H1 (cell line): Measurements from ENCODE around the gene FERMT1. TPM values are rescaled to one million over a fixed set of nuclear protein-coding genes. Genes with fewer than 3 reads are reported as not detected.

Experiments
- CTCF ChIA-PET: fragments of 300-600 bp; sonication (Branson Sonifier 250); formaldehyde crosslinking; loops from one replicate; lab custom pipeline; 2021; ENCODE audit not compliant: partially characterized antibody; lab: Charles Lee
- POLR2A ChIA-PET: fragments of 300-600 bp; sonication (Branson Sonifier 250); formaldehyde crosslinking; loops from one replicate; lab custom pipeline; 2021; ENCODE audit warnings: inconsistent platforms; ENCODE audit not compliant: partially characterized antibody; lab: Charles Lee
- DNase-seq, 2 experiments: peaks; one replicate each; pipeline versions ENCODE4 v3.0.0 to v3.0.0-alpha.2; 2010 to 2022; ENCODE audit warnings: low spot score in 2 of 2, low read depth in 1 of 2, mixed read lengths in 1 of 2
- FAIRE-seq: peaks from 2 replicates; lab custom pipeline; 2011; peaks lifted over from hg19 to GRCh38; lab: Jason Lieb, UNC
- H2AFZ ChIP-seq: 2 replicates; pipeline ENCODE4 v1.8.1; 2012; ENCODE audit warnings: low read length, inconsistent platforms
- H2AK5ac ChIP-seq: 2 replicates; pipeline ENCODE4 v1.6.1; 2013; ENCODE audit warnings: low read depth, low read length
- H2BK120ac ChIP-seq: replicated peaks from 2 replicates; pipeline ENCODE3; 2013; ENCODE audit warnings: low read depth, low read length, inconsistent platforms
- H2BK12ac ChIP-seq: 2 replicates; pipeline ENCODE4 v1.6.1; 2013; ENCODE audit warnings: low read depth, low read length
- H2BK15ac ChIP-seq: 2 replicates; pipeline ENCODE4 v1.6.1; 2013; ENCODE audit warnings: low read length
- H2BK20ac ChIP-seq: 2 replicates; pipeline ENCODE4 v1.6.1; 2013; ENCODE audit warnings: low read length
- H2BK5ac ChIP-seq: 2 replicates; pipeline ENCODE4 v1.6.1; 2013; ENCODE audit warnings: low read depth, low read length
- H3K14ac ChIP-seq: 2 replicates; pipeline ENCODE4 v1.6.1; 2013; ENCODE audit warnings: inconsistent platforms; ENCODE audit not compliant: insufficient read length
- H3K18ac ChIP-seq: 2 replicates; pipeline ENCODE4 v1.6.1; 2013; ENCODE audit warnings: low read length; ENCODE audit errors: extremely low read depth
- H3K23ac ChIP-seq: 2 replicates; pipeline ENCODE4 v1.6.1; 2013; ENCODE audit warnings: inconsistent platforms; ENCODE audit not compliant: insufficient read length
- H3K23me2 ChIP-seq: 2 replicates; pipeline ENCODE4 v1.6.1; 2013; ENCODE audit warnings: low read depth, low read length
- H3K27ac ChIP-seq: 2 replicates; pipeline ENCODE4 v1.6.1; 2011; ENCODE audit warnings: low read depth, low read length, inconsistent platforms
- H3K27me3 ChIP-seq, 4 experiments: replicated peaks in 1 of 4; 1 replicate in 1 of 4; 2 replicates in 3 of 4; pipeline versions ENCODE4 v1.6.1 to v1.8.1; 2011 to 2013; ENCODE audit warnings: low read length in 3 of 4, mild to moderate bottlenecking in 3 of 4, inconsistent platforms in 2 of 4, mixed read lengths in 2 of 4, moderate library complexity in 1 of 4; ENCODE audit not compliant: control insufficient read depth in 3 of 4, insufficient read depth in 3 of 4; ENCODE audit errors: extremely low read depth in 1 of 4
- H3K36me3 ChIP-seq, 4 experiments: 2 replicates each; pipeline versions ENCODE4 v1.6.1 to v1.8.1; 2011 to 2013; ENCODE audit warnings: mild to moderate bottlenecking in 4 of 4, low read length in 3 of 4, moderate library complexity in 2 of 4, control low read depth in 1 of 4, inconsistent platforms in 1 of 4; ENCODE audit not compliant: insufficient read depth in 4 of 4, control insufficient read depth in 2 of 4
- H3K4ac ChIP-seq: replicated peaks from 2 replicates; pipeline ENCODE3; 2013; ENCODE audit warnings: low read length, low read depth, mixed read lengths, inconsistent platforms; ENCODE audit not compliant: insufficient read length
- H3K4me1 ChIP-seq, 4 experiments: replicated peaks in 1 of 4; 1 replicate in 1 of 4; 2 replicates in 3 of 4; pipeline versions ENCODE4 v1.6.1 to v1.8.1; 2011 to 2013; ENCODE audit warnings: low read length in 3 of 4, inconsistent platforms in 2 of 4, mixed read lengths in 1 of 4; ENCODE audit not compliant: insufficient read depth in 4 of 4, control insufficient read depth in 3 of 4
- H3K4me2 ChIP-seq, 2 experiments: 2 replicates each; pipeline versions ENCODE4 v1.6.1 to v1.8.1; 2011 to 2013; ENCODE audit warnings: low read depth in 2 of 2, low read length in 2 of 2, control low read depth in 1 of 2, inconsistent platforms in 1 of 2, mild to moderate bottlenecking in 1 of 2; ENCODE audit not compliant: insufficient read depth in 1 of 2
- H3K4me3 ChIP-seq, 4 experiments: fragments of 200-600, 300-600 bp in 1 of 4; sonication (generic), shearing (Covaris generic), sonication (Bioruptor Twin) in 1 of 4; 2 replicates each; pipeline versions ENCODE4 v1.5.1 to v1.8.1; 2011 to 2016; ENCODE audit warnings: low read length in 4 of 4, low read depth in 3 of 4, control low read depth in 2 of 4, inconsistent platforms in 2 of 4, mild to moderate bottlenecking in 2 of 4, mixed read lengths in 1 of 4, moderate library complexity in 1 of 4; ENCODE audit not compliant: insufficient read depth in 2 of 4; ENCODE audit errors: extremely low read depth in 1 of 4
- H3K56ac ChIP-seq: replicated peaks from 2 replicates; pipeline ENCODE3; 2013; ENCODE audit warnings: low read depth, mild to moderate bottlenecking, mixed read lengths, low read length, inconsistent platforms; ENCODE audit not compliant: insufficient read length
- H3K79me1 ChIP-seq: 2 replicates; pipeline ENCODE4 v1.6.1; 2013; ENCODE audit warnings: low read depth, low read length, control low read depth
- H3K79me2 ChIP-seq, 2 experiments: 2 replicates each; pipeline versions ENCODE4 v1.6.1 to v1.8.1; 2012 to 2013; ENCODE audit warnings: low read length in 2 of 2, mild to moderate bottlenecking in 2 of 2, inconsistent platforms in 1 of 2; ENCODE audit not compliant: insufficient read depth in 2 of 2, control insufficient read depth in 1 of 2
- H3K9ac ChIP-seq, 4 experiments: replicated peaks in 1 of 4; 1 replicate in 1 of 4; 2 replicates in 3 of 4; pipeline versions ENCODE4 v1.6.1 to v1.8.1; 2011 to 2013; ENCODE audit warnings: low read depth in 3 of 4, low read length in 3 of 4, control low read depth in 2 of 4, mild to moderate bottlenecking in 2 of 4, moderate library complexity in 2 of 4, inconsistent platforms in 1 of 4; ENCODE audit errors: extremely low read depth in 1 of 4
- H3K9me3 ChIP-seq, 2 experiments: 2 replicates each; pipeline versions ENCODE4 v1.6.1 to v1.8.1; 2012 to 2013; ENCODE audit warnings: mild to moderate bottlenecking in 2 of 2, moderate library complexity in 2 of 2, control low read depth in 1 of 2, inconsistent platforms in 1 of 2, low read depth in 1 of 2, low read length in 1 of 2, mixed read lengths in 1 of 2; ENCODE audit not compliant: insufficient read depth in 2 of 2
- H4K20me1 ChIP-seq, 2 experiments: replicated peaks in 1 of 2; 2 replicates each; pipeline versions ENCODE3 to v1.8.1; 2011 to 2013; ENCODE audit warnings: inconsistent platforms in 2 of 2, low read length in 2 of 2, mild to moderate bottlenecking in 1 of 2; ENCODE audit not compliant: insufficient read depth in 2 of 2, control insufficient read depth in 1 of 2
- H4K5ac ChIP-seq: 2 replicates; pipeline ENCODE4 v1.6.1; 2013; ENCODE audit warnings: low read length, low read depth, mixed read lengths, inconsistent platforms; ENCODE audit not compliant: insufficient read length
- H4K8ac ChIP-seq: 2 replicates; pipeline ENCODE4 v1.8.0; 2013; ENCODE audit warnings: mild to moderate bottlenecking, moderate library complexity, low read length, inconsistent platforms; ENCODE audit not compliant: insufficient read depth; ENCODE audit errors: extremely low read depth
- H4K91ac ChIP-seq: replicated peaks from 2 replicates; pipeline ENCODE3; 2013; ENCODE audit warnings: low read length, mixed read lengths, inconsistent platforms; ENCODE audit not compliant: insufficient read length
- CTBP2 ChIP-seq: IDR thresholded peaks from 2 replicates; pipeline ENCODE4 v1.7.0; 2011; ENCODE audit warnings: borderline replicate concordance, mild to moderate bottlenecking, moderate library complexity, mixed read lengths, low read length; ENCODE audit not compliant: insufficient read depth, insufficient read length
- SAP30 ChIP-seq: fragments of 300-600 bp; sonication (generic); IDR thresholded peaks from 2 replicates; pipeline ENCODE4 v1.7.1; 2012; ENCODE audit warnings: low read length, moderate library complexity, mild to moderate bottlenecking, inconsistent platforms; ENCODE audit not compliant: insufficient read depth, insufficient replicate concordance
- ZNF274 ChIP-seq: IDR thresholded peaks from 2 replicates; pipeline ENCODE4 v1.7.0; 2012; ENCODE audit warnings: low read length, borderline replicate concordance; ENCODE audit errors: extremely low read depth
- whole genome bisulfite sequencing, 2 experiments: shearing (Covaris generic) in 1 of 2; methylation state at CpG; one replicate each; pipeline versions ENCODE4 v1.1.6 to v1.1.7; 2013 to 2015; ENCODE audit warnings: low lambda C conversion rate in 2 of 2, mixed read lengths in 2 of 2, inconsistent platforms in 1 of 2, low coverage in 1 of 2, missing lambda C conversion rate in 1 of 2; ENCODE audit not compliant: insufficient replicate concordance in 2 of 2, insufficient coverage in 1 of 2, insufficient read length in 1 of 2; ENCODE audit errors: extremely low coverage in 1 of 2, missing lambda C conversion rate in 1 of 2; 5-methylcytosine and 5-hydroxymethylcytosine counted together
- polyA plus RNA-seq, 7 experiments: library from polyadenylated mRNA; depleted of rRNA in 3 of 7; stranded (reverse) in 5 of 7; unstranded in 2 of 7; fragments of >200 nt in 5 of 7; fragments of 200-250 nt in 2 of 7; gene quantifications; 1 replicate in 5 of 7; 2 replicates in 1 of 7; 4 replicates in 1 of 7; pipeline versions ENCODE4 v1.2.1 to v1.2.3, GENCODE V29; 2011 to 2013; ENCODE audit warnings: missing spikeins in 2 of 7, mixed read lengths in 2 of 7
- total RNA-seq: library from RNA; stranded (reverse); fragmentation: NEBNext Ultra II Directional; extraction: Animal tissue kit (Norgen Biotek cat#: 25700); gene quantifications from 2 replicates; pipeline ENCODE4 v1.2.1, GENCODE V29; 2021

FERMT1 gene
- total and polyA plus RNA-seq, 2 of the 8 experiments (the other 6 are each of a cell fraction or from before 2014, with no cell fraction given), result 4.2 to 17.8 TPM

- Histone ChIP-seq H3K4me1 (no peaks in the 10 kb centered on the region), H4K20me1 (no peaks in the 10 kb centered on the region)
- CTCF ChIA-PET, result no interaction called here
Measured at GRCh38 chr20:6094565-6094964, 28.3 kb downstream of the FERMT1 start.

More at GRCh38 chr20:6094565-6094964, 28.3 kb downstream of the FERMT1 start:
- Histone ChIP-seq H3K27me3 (no peaks in the 10 kb centered on the region), H3K56ac (no peak overlapping the region), H3K27ac (no peak overlapping the region), H2BK20ac (no peak overlapping the region), H3K4me2 (no peak overlapping the region), H3K14ac (no peak overlapping the region), H3K79me2 (no peaks in the 10 kb centered on the region), H2BK15ac (no peak overlapping the region), H3K4me3 (no peak overlapping the region), H3K4ac (no peak overlapping the region), H4K5ac (no peak overlapping the region), H2AK5ac (no peak overlapping the region), H2BK5ac (no peak overlapping the region), H3K23ac (no peak overlapping the region), H3K9ac (no peak overlapping the region), H2AFZ (no peak overlapping the region), H3K23me2 (no peaks in the 10 kb centered on the region), H3K36me3 (peaks cover 0 to 18% (median 2%) of the 10 kb centered on the region in 4 experiments; a peak in 4 of 8 replicates), H4K8ac (no peak overlapping the region), H3K18ac (no peak overlapping the region), H2BK12ac (no peak overlapping the region), H4K91ac (no peak overlapping the region), H3K9me3 (no peaks in the 10 kb centered on the region), H2BK120ac (no peak overlapping the region), H3K79me1 (no peaks in the 10 kb centered on the region)
- WGBS, 2 experiments, result 90% methylated on average over 4 of the region's 4 CpGs; no CpG with 5 or more reads in 1 of the 2 experiments
- FAIRE-seq, result no peak
- POLR2A ChIA-PET, result no interaction called here
- no peak for DNase-seq
- TF ChIP-seq ZNF274 (no peak), CTBP2 (no peak), SAP30 (no peak)
